ENCODE measurements around the gene F5.

F5 gene

DNA sequence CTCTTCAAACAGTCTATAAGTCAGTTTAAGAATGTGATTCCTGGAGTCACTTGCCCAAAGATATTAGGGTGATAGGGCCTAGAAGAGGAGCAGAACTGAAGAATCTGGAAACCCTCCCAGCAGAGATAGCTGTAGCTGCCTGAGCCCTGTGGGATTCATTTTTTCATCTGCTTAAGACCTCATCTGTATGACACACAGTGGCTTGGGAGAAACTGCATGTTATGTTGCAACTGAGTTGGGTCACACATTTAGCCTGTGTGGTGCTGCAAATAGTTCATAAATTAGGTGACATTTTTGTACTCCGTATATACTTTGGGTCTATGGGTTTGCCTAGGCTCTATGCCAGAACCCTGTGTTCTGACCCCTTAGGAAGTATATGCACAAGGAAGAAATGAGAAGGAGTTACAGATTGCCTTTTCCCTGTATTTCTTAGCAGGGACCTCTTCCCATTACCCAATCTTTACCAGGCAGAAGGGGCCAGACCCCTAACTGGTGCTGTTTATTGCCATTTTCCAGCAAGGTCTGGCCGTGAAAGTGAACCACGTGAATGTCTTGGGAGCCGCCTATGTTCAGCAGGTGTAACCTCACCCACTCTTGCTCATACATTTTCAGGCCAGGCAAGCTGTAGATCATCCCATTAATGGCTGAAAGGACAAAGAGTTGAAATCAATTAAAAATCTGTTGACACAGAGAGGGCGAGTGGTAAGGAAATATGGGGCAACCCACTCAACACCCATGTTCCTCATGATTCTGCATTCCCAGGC lies 58.6 kb downstream of the F5 start:
- Mint-ChIP-seq H3K36me3 (ENCODE audit: insufficient read depth) (no peaks in the 10 kb centered on the region), H3K27ac (ENCODE audit: low read depth) (no peak overlapping the region)
- DNase-seq (ENCODE audit: low spot score in 2 of 2): no peak

DNA sequence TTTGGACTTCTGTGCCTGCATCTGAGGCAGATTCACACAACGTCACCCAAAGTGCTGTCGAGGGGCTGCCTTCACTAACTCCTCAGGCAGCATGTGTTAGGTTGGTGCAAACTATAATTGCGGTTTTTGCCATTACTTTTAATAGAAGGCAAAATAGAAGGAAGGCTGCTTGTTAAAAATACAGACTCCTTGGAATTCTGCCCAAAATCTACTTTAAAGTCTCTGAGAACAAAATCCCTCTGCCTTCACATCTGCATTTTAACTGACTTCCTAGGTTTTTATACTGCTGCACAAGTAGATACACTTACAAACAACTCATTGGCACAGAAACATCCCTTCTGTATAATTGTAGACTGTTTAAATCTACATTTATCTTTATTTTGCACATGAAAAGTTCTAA lies 59.3 kb downstream of the F5 start:
- DNase-seq (ENCODE audit: low spot score in 2 of 2) (no peak), ATAC-seq (replicated peaks; ENCODE audit: extremely low read depth, poor library complexity, severe bottlenecking) (no peak)
- no peaks in the 10 kb centered on the region for H3K36me3 Mint-ChIP-seq (ENCODE audit: insufficient read depth)
- H3K27me3 Mint-ChIP-seq: peaks cover 25% of the 10 kb centered on the region
- no peak overlapping the region for H3K4me3 Mint-ChIP-seq
- H3K4me1 Mint-ChIP-seq: no peaks in the 10 kb centered on the region
- no peaks in the 10 kb centered on the region for H3K9me3 Mint-ChIP-seq
- no peak overlapping the region for H3K27ac Mint-ChIP-seq (ENCODE audit: low read depth)

More for the DNA sequence above, 58.6 kb downstream of the F5 start:
- Mint-ChIP-seq H3K4me3 (no peak overlapping the region), H3K9me3 (no peaks in the 10 kb centered on the region), H3K4me1 (no peaks in the 10 kb centered on the region), H3K27me3 (peaks cover 32% of the 10 kb centered on the region)
- ATAC-seq (replicated peaks; ENCODE audit: extremely low read depth, poor library complexity, severe bottlenecking): no peak

- no peaks in the 10 kb centered on the region for H3K36me3 Mint-ChIP-seq (ENCODE audit: insufficient read depth)
- no peak for DNase-seq (ENCODE audit: low spot score in 2 of 2)
- no peaks in the 10 kb centered on the region for H3K4me1 Mint-ChIP-seq
Observed at GRCh38 chr1:169526120-169526832, 60.0 kb downstream of the F5 start.

GRCh38 chr1:169525391-169525790 lies 60.9 kb downstream of the F5 start:
- Mint-ChIP-seq H3K4me3 (no peak overlapping the region), H3K27me3 (peaks cover 21% of the 10 kb centered on the region), H3K36me3 (ENCODE audit: insufficient read depth) (no peaks in the 10 kb centered on the region), H3K9me3 (no peaks in the 10 kb centered on the region), H3K27ac (ENCODE audit: low read depth) (no peak overlapping the region), H3K4me1 (no peaks in the 10 kb centered on the region)
- no peak for DNase-seq (ENCODE audit: low spot score in 2 of 2)
- ATAC-seq (replicated peaks; ENCODE audit: extremely low read depth, poor library complexity, severe bottlenecking): no peak

More at GRCh38 chr1:169526120-169526832, 60.0 kb downstream of the F5 start:
- ATAC-seq (replicated peaks; ENCODE audit: extremely low read depth, poor library complexity, severe bottlenecking): no peak
- peaks cover 21% of the 10 kb centered on the region for H3K27me3 Mint-ChIP-seq
- no peak overlapping the region for H3K27ac Mint-ChIP-seq (ENCODE audit: low read depth)
- no peak overlapping the region for H3K4me3 Mint-ChIP-seq
- H3K9me3 Mint-ChIP-seq: no peaks in the 10 kb centered on the region

- no peak for ATAC-seq (replicated peaks; ENCODE audit: extremely low read depth, poor library complexity, severe bottlenecking)
- Mint-ChIP-seq H3K4me1 (no peaks in the 10 kb centered on the region), H3K4me3 (no peak overlapping the region), H3K36me3 (ENCODE audit: insufficient read depth) (no peaks in the 10 kb centered on the region), H3K27ac (ENCODE audit: low read depth) (no peak overlapping the region), H3K9me3 (no peaks in the 10 kb centered on the region), H3K27me3 (peaks cover 12% of the 10 kb centered on the region)
- no peak for DNase-seq (ENCODE audit: low spot score in 2 of 2)
Observed at GRCh38 chr1:169523904-169524303, 62.4 kb downstream of the F5 start.

GRCh38 chr1:169521226-169521625 lies 65.1 kb downstream of the F5 start:
- ATAC-seq (replicated peaks; ENCODE audit: extremely low read depth, poor library complexity, severe bottlenecking) (no peak), DNase-seq (ENCODE audit: low spot score in 2 of 2) (no peak)
- Mint-ChIP-seq H3K4me3 (no peak overlapping the region), H3K27me3 (no peaks in the 10 kb centered on the region), H3K27ac (ENCODE audit: low read depth) (no peak overlapping the region), H3K4me1 (no peaks in the 10 kb centered on the region), H3K9me3 (no peaks in the 10 kb centered on the region), H3K36me3 (ENCODE audit: insufficient read depth) (no peaks in the 10 kb centered on the region)

- no peak overlapping the region for H3K4me3 Mint-ChIP-seq
- ATAC-seq (replicated peaks; ENCODE audit: extremely low read depth, poor library complexity, severe bottlenecking) (no peak), DNase-seq (ENCODE audit: low spot score in 2 of 2) (no peak)
- no peak overlapping the region for H3K27ac Mint-ChIP-seq (ENCODE audit: low read depth)
- no peaks in the 10 kb centered on the region for H3K4me1 Mint-ChIP-seq
- no peaks in the 10 kb centered on the region for H3K36me3 Mint-ChIP-seq (ENCODE audit: insufficient read depth)
- H3K9me3 Mint-ChIP-seq: no peaks in the 10 kb centered on the region
- no peaks in the 10 kb centered on the region for H3K27me3 Mint-ChIP-seq
Observed at GRCh38 chr1:169517558-169518186, 68.6 kb downstream of the F5 start.

DNA sequence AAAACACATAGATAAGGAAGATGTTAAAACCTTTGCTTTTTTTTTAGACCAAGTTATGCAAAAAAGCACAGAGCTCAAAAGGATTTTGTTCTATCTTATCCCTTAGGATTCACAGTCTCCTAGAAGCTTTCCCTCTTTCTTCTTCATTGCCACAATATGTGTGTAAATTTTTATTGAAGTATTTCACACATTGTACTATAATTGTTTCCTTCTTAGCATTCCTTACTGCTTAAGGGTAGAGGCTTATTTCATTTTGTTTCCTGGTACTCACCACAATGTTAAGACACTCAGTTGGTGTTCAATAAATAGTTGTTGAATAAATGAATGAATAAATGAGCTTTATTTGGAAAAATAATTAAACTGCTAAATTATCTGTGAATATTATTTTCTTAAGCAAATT lies 70.6 kb downstream of the F5 start:
- DNase-seq (ENCODE audit: low spot score in 2 of 2) (no peak), ATAC-seq (replicated peaks; ENCODE audit: extremely low read depth, poor library complexity, severe bottlenecking) (no peak)
- H3K27ac Mint-ChIP-seq (ENCODE audit: low read depth): no peak overlapping the region
- no peaks in the 10 kb centered on the region for H3K27me3 Mint-ChIP-seq
- H3K4me3 Mint-ChIP-seq: no peak overlapping the region
- H3K4me1 Mint-ChIP-seq: no peaks in the 10 kb centered on the region
- no peaks in the 10 kb centered on the region for H3K9me3 Mint-ChIP-seq
- H3K36me3 Mint-ChIP-seq (ENCODE audit: insufficient read depth): no peaks in the 10 kb centered on the region

DNA sequence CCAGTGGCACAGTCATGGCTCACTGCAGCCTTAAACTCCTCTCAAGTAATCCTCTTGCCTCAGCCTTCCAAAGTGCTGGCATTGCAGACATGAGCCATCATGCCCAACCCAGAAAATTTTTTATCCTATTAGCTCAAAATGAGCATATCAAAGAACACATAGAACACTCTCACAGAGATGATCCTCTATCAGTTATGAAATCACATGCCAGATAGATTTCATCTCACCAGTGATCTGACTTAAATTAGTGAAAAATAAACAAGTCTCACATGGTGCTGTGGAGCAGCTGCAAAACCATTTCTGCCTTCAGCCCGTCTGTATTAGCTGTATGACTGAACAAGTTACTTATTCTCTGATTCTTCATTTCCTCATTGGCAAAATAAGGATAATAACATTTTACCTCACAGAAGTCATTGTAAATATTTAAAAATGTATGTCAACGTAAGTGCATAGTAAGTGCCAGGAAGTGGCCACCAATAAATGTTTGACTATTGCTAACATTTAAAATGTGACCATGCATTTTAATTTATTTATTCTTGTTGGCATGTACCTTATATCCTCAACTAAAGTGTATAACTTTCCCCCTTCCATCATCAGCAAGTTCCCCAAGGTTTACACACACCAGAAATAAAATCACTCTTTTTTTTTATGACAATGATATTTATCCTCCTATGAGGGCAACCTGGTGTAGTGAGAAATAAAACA lies 71.6 kb downstream of the F5 start:
- Mint-ChIP-seq H3K9me3 (no peaks in the 10 kb centered on the region), H3K4me3 (no peak overlapping the region), H3K4me1 (no peaks in the 10 kb centered on the region), H3K27ac (ENCODE audit: low read depth) (no peak overlapping the region), H3K36me3 (ENCODE audit: insufficient read depth) (no peaks in the 10 kb centered on the region), H3K27me3 (no peaks in the 10 kb centered on the region)
- ATAC-seq (replicated peaks; ENCODE audit: extremely low read depth, poor library complexity, severe bottlenecking) (no peak), DNase-seq (ENCODE audit: low spot score in 2 of 2) (no peak)

DNA sequence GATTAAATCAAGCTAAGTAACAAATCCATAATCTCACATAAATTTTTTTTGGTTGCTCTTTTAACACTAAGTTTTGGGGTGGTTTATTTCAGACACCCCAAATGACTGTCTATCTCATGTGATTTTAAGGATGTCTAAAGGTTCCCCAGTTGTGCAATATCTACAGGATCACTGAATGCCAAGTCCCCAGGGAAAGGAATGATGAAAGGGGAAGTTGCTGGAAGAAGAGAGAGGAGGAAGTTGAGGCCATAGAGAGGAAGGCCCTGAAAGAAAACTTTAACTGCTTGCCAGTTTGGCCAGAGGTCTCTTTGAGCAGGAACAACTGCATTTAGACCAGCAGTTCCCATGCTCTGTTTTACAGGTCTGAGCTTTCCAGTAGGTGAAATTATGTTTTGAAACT lies 73.1 kb downstream of the F5 start:
- no peak overlapping the region for H3K4me3 Mint-ChIP-seq
- H3K27me3 Mint-ChIP-seq: no peaks in the 10 kb centered on the region
- no peak for ATAC-seq (replicated peaks; ENCODE audit: extremely low read depth, poor library complexity, severe bottlenecking)
- H3K36me3 Mint-ChIP-seq (ENCODE audit: insufficient read depth): no peaks in the 10 kb centered on the region
- no peak for DNase-seq (ENCODE audit: low spot score in 2 of 2)
- no peaks in the 10 kb centered on the region for H3K9me3 Mint-ChIP-seq
- H3K27ac Mint-ChIP-seq (ENCODE audit: low read depth): no peak overlapping the region
- peaks cover 6% of the 10 kb centered on the region for H3K4me1 Mint-ChIP-seq

- H3K27ac Mint-ChIP-seq (ENCODE audit: low read depth): no peak overlapping the region
- H3K4me1 Mint-ChIP-seq: peaks cover 6% of the 10 kb centered on the region
- no peaks in the 10 kb centered on the region for H3K36me3 Mint-ChIP-seq (ENCODE audit: insufficient read depth)
- ATAC-seq (replicated peaks; ENCODE audit: extremely low read depth, poor library complexity, severe bottlenecking) (no peak), DNase-seq (ENCODE audit: low spot score in 2 of 2) (no peak)
- no peaks in the 10 kb centered on the region for H3K9me3 Mint-ChIP-seq
- no peaks in the 10 kb centered on the region for H3K27me3 Mint-ChIP-seq
- H3K4me3 Mint-ChIP-seq: no peak overlapping the region
Observed at GRCh38 chr1:169511316-169512005, 74.8 kb downstream of the F5 start.

- Mint-ChIP-seq H3K27me3 (no peaks in the 10 kb centered on the region), H3K9me3 (no peaks in the 10 kb centered on the region), H3K4me1 (peaks cover 6% of the 10 kb centered on the region), H3K36me3 (ENCODE audit: insufficient read depth) (no peaks in the 10 kb centered on the region), H3K27ac (ENCODE audit: low read depth) (no peak overlapping the region), H3K4me3 (no peak overlapping the region)
- DNase-seq (ENCODE audit: low spot score in 2 of 2): no peak
- ATAC-seq (replicated peaks; ENCODE audit: extremely low read depth, poor library complexity, severe bottlenecking): no peak
Observed at GRCh38 chr1:169510060-169510459, 76.2 kb downstream of the F5 start.

All from central memory CD8-positive, alpha-beta T cell (primary cell).